ENCODE results near the gene ERFL. TPM values are rescaled to one million over a fixed set of nuclear protein-coding genes. Genes with fewer than 3 reads are reported as not detected.

ERFL gene
- total and polyA plus RNA-seq, 2 of the 8 experiments (the other 6 are each of a cell fraction or from before 2014, with no cell fraction given) = 0.12 TPM; not detected in 1

GRCh38 chr19:41887711-41888382 lies 40.4 kb downstream of the ERFL start:
- FAIRE-seq (no peak), DNase-seq (ENCODE audit: low read depth in 1 of 2, low spot score in 2 of 2) (peak; percentile 64 to 74)
- Histone ChIP-seq H3K23ac (ENCODE audit: insufficient read length) (no peak overlapping the region), H3K79me1 (ENCODE audit: low read depth, low read length) (peaks cover 2% of the 10 kb centered on the region; the same call in 1 of the 2 replicates), H3K14ac (ENCODE audit: insufficient read length) (no peak overlapping the region), H3K4ac (replicated peaks; ENCODE audit: insufficient read length, low read depth, low read length) (no peak overlapping the region), H2BK20ac (ENCODE audit: low read length) (peak overlapping the region; percentile 37; the same call in 1 of the 2 replicates), H3K9ac (replicated peaks in 1 of 4; ENCODE audit: extremely low read depth in 1 of 4, low read depth in 3 of 4, low read length in 3 of 4) (peak overlapping the region in 1 of 4 experiments; percentile 19; a peak in 2 of 7 replicates), H4K5ac (ENCODE audit: insufficient read length, low read depth, low read length) (no peak overlapping the region), H2BK5ac (ENCODE audit: low read depth, low read length) (peak overlapping the region; percentile 88; the same call in 1 of the 2 replicates), H4K91ac (replicated peaks; ENCODE audit: insufficient read length, low read length) (peak overlapping the region; percentile 14), H3K23me2 (ENCODE audit: low read depth, low read length) (peaks cover 11% of the 10 kb centered on the region; the same call in 1 of the 2 replicates), H2BK15ac (ENCODE audit: low read length) (no peak overlapping the region), H3K4me3 (ENCODE audit: extremely low read depth in 1 of 4, insufficient read depth in 2 of 4, low read depth in 3 of 4, low read length in 4 of 4) (peak overlapping the region in 1 of 4 experiments; percentile 35; a peak in 1 of 8 replicates), H3K18ac (ENCODE audit: extremely low read depth, low read length) (0 out of 2 replicates have a peak overlapping the region, but pooled peaks have one; percentile 53), H3K9me3 (ENCODE audit: insufficient read depth in 2 of 2, low read depth in 1 of 2, low read length in 1 of 2) (no peaks in the 10 kb centered on the region), H3K4me2 (ENCODE audit: insufficient read depth in 1 of 2, low read depth in 2 of 2, low read length in 2 of 2) (peak overlapping the region; percentile 52 to 56), H2BK12ac (ENCODE audit: low read depth, low read length) (0 out of 2 replicates have a peak overlapping the region, but pooled peaks have one; percentile 45), H3K56ac (replicated peaks; ENCODE audit: insufficient read length, low read depth, low read length) (no peak overlapping the region), H2AK5ac (ENCODE audit: low read depth, low read length) (peak overlapping the region; percentile 53; the same call in 1 of the 2 replicates), H4K20me1 (replicated peaks in 1 of 2; ENCODE audit: control insufficient read depth in 1 of 2, insufficient read depth in 2 of 2, low read length in 2 of 2) (peaks cover 3 to 6% of the 10 kb centered on the region in 2 experiments), H3K27ac (ENCODE audit: low read depth, low read length) (no peak overlapping the region), H3K79me2 (ENCODE audit: control insufficient read depth in 1 of 2, insufficient read depth in 2 of 2, low read length in 2 of 2) (peaks cover 0 to 3% of the 10 kb centered on the region in 2 experiments; a peak in 1 of 4 replicates), H2BK120ac (replicated peaks; ENCODE audit: low read depth, low read length) (no peak overlapping the region), H4K8ac (ENCODE audit: extremely low read depth, insufficient read depth, low read length) (no peak overlapping the region), H2AFZ (ENCODE audit: low read length) (no peak overlapping the region), H3K27me3 (replicated peaks in 1 of 4; ENCODE audit: control insufficient read depth in 3 of 4, extremely low read depth in 1 of 4, insufficient read depth in 3 of 4, low read length in 3 of 4) (peaks cover 1 to 4% (median 4%) of the 10 kb centered on the region in 4 experiments; a peak in 5 of 7 replicates), H3K4me1 (replicated peaks in 1 of 4; ENCODE audit: control insufficient read depth in 3 of 4, insufficient read depth in 4 of 4, low read length in 3 of 4) (peaks cover 3 to 16% (median 11%) of the 10 kb centered on the region in 4 experiments), H3K36me3 (ENCODE audit: control insufficient read depth in 2 of 4, insufficient read depth in 4 of 4, low read length in 3 of 4) (peaks cover 0 to 2% (median 0%) of the 10 kb centered on the region in 4 experiments; a peak in 3 of 8 replicates)
- ChIA-PET POLR2A (ENCODE audit: partially characterized antibody) (interaction anchor here (0.8 to 13.9 kb wide), 7 partner anchors 11 to 108 kb away, joined by 3 to 298 read pairs (median 3); partner anchors contain the start of genes CD79A and RPS19), CTCF (ENCODE audit: partially characterized antibody) (interaction anchor here (0.7 to 4.3 kb wide), 16 partner anchors 8 to 112 kb away, joined by 3 to 26 read pairs (median 6); partner anchors contain the start of genes CD79A, ERFL and RABAC1)
- WGBS, 2 experiments (ENCODE audit: extremely low coverage in 1 of 2, insufficient coverage in 1 of 2, insufficient read length in 1 of 2, insufficient replicate concordance in 2 of 2, low coverage in 1 of 2, low lambda C conversion rate in 2 of 2, missing lambda C conversion rate in 1 of 2) = 48% methylated on average over 15 of the region's 17 CpGs; no CpG with 5 or more reads in 1 of the 2 experiments
- TF ChIP-seq JUND (IDR thresholded peaks at IDR 0.05; ENCODE audit: low read length) (no peak), SP1 (IDR thresholded peaks at IDR 0.05; ENCODE audit: low read depth, low read length) (0 out of 2 replicates have a peak, but pooled peaks have one; percentile 40), SIRT6 (IDR thresholded peaks at IDR 0.05; ENCODE audit: low read length) (no peak), NANOG (IDR thresholded peaks at IDR 0.05; ENCODE audit: insufficient read depth, low read depth, low read length, poor library complexity, severe bottlenecking) (no peak), ZNF274 (IDR thresholded peaks at IDR 0.05; ENCODE audit: borderline replicate concordance, extremely low read depth, low read length) (no peak), RAD21 (IDR thresholded peaks at IDR 0.05 in 1 of 2, conservative IDR thresholded peaks at IDR 0.05 in 1 of 2; ENCODE audit: low read depth in 2 of 2, low read length in 2 of 2) (peak; percentile 56 to 57)

Data from H1 (cell line).